Caco-2 (cell line): ENCODE results near the gene TMEM125. TPM values are rescaled to one million over a fixed set of nuclear protein-coding genes. Genes with fewer than 3 reads are reported as not detected.

Source experiments
- BruUV-seq: library from RNA; stranded (reverse); fragments of 400-500 nt; replicated peaks from 2 replicates; lab custom pipeline; 2021; lab: Mats Ljungman, UMichigan
- CTCF ChIA-PET: fragments of 300-600 bp; sonication (Branson Sonifier 250); formaldehyde crosslinking; loops from one replicate; lab custom pipeline; 2022; ENCODE audit warnings: antibody characterized with exemption; lab: Charles Lee
- POLR2A ChIA-PET: fragments of 300-600 bp; sonication (Branson Sonifier 250); formaldehyde crosslinking; loops from one replicate; lab custom pipeline; 2022; ENCODE audit warnings: antibody characterized with exemption; lab: Charles Lee
- DNase-seq, 2 experiments: peaks; one replicate each; pipeline versions ENCODE4 v3.0.0 to v3.0.0-alpha.2; 2020 to 2022
- H3K27me3 ChIP-seq: replicated peaks from 2 replicates; pipeline ENCODE4 v1.6.0; 2011; ENCODE audit warnings: low read length; ENCODE audit not compliant: control insufficient read depth, insufficient read depth
- H3K36me3 ChIP-seq: 2 replicates; pipeline ENCODE4 v1.5.1; 2011; ENCODE audit warnings: low read length; ENCODE audit not compliant: control insufficient read depth, insufficient read depth
- H3K4me1 ChIP-seq: fragments of 250-450 bp; sonication (Bioruptor Pico); 2 replicates; pipeline ENCODE4 v1.5.1; 2020; ENCODE audit warnings: mild to moderate bottlenecking
- H3K4me3 ChIP-seq: 2 replicates; pipeline ENCODE4 v1.5.1; 2011; ENCODE audit warnings: low read depth, mild to moderate bottlenecking, control low read depth, low read length
- H3K9me3 ChIP-seq: fragments of 250-450 bp; sonication (Bioruptor Pico); 2 replicates; pipeline ENCODE4 v1.5.1; 2020; ENCODE audit warnings: mild to moderate bottlenecking, moderate library complexity
- H3K27ac Mint-ChIP-seq: one replicate; pipeline ENCODE4 v1.8.0; 2022; ENCODE audit warnings: mixed read lengths; ENCODE audit not compliant: unreplicated experiment
- H3K27me3 Mint-ChIP-seq: one replicate; pipeline ENCODE4 v1.8.0; 2022; ENCODE audit warnings: mixed read lengths; ENCODE audit not compliant: insufficient read depth, unreplicated experiment
- H3K36me3 Mint-ChIP-seq: one replicate; pipeline ENCODE4 v1.8.0; 2022; ENCODE audit warnings: mild to moderate bottlenecking, mixed read lengths; ENCODE audit not compliant: insufficient read depth, unreplicated experiment
- H3K4me1 Mint-ChIP-seq: one replicate; pipeline ENCODE4 v1.8.0; 2022; ENCODE audit warnings: low read depth, mixed read lengths; ENCODE audit not compliant: unreplicated experiment
- H3K4me3 Mint-ChIP-seq: one replicate; pipeline ENCODE4 v1.8.0; 2022; ENCODE audit warnings: mild to moderate bottlenecking, moderate library complexity, mixed read lengths; ENCODE audit not compliant: unreplicated experiment
- H3K9me3 Mint-ChIP-seq: one replicate; pipeline ENCODE4 v1.8.0; 2022; ENCODE audit warnings: mixed read lengths; ENCODE audit not compliant: unreplicated experiment
- intact Hi-C: fragments of 100-400 bp; cut with micrococcal nuclease; formaldehyde crosslinking; loops from one replicate; pipeline ENCODE4 v1.10.0; 2022; ENCODE audit not compliant: unreplicated experiment
- total RNA-seq: library from RNA; stranded (reverse); gene quantifications from 2 replicates; pipeline ENCODE4 v1.2.3, GENCODE V29; 2022
- TF ChIP-seq, protein P1 (sequence below), 2 experiments: fragments of 200-600 bp in 1 of 2; IDR thresholded peaks; 1 replicate in 1 of 2; 2 replicates in 1 of 2; pipeline versions ENCODE4 v1.5.1 to v1.8.0; 2011 to 2022; ENCODE audit warnings: antibody characterized with exemption in 1 of 2, control low read depth in 1 of 2, inconsistent platforms in 1 of 2, low read depth in 1 of 2, low read length in 1 of 2, mild to moderate bottlenecking in 1 of 2, moderate library complexity in 1 of 2; ENCODE audit not compliant: insufficient read depth in 1 of 2, severe bottlenecking in 1 of 2, unreplicated experiment in 1 of 2

TMEM125 gene
- total RNA-seq, 1 experiment from 2014 or later = 25.9 TPM

DNA sequence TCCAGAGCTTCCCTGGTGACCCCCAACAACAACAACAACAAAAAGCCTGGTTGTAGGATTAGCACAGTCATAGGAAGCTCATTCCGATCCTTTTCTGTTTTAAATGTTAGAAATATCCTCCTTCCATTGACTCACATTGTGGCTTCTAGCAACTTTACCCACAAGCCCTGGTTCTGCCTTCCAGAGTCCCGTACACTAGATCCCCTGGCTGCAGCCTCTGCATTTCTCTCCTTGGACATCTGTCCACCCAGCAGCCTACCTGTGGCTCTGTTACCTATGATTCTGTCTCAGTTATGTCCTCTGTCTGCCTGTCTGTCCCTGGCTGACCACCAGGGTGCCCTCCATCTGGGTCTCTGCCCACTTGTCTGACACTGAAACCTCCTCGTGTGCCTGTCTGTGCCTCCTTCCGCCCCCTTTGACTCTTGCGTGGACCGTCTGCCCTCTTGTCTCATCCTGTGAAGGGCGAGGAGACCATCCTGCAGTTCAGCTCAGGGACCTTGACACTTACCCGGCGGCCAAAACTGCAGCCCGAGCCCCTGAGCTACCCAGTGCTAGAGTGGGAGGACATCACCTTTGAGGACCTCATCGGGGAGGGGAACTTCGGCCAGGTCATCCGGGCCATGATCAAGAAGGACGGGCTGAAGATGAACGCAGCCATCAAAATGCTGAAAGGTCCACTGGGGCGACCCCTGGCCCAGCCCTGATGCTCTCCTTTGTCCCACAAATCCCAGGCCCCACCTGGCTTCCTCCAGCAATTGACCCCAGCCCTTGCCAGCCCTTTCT, 47.1 kb downstream of the TMEM125 start:
- Mint-ChIP-seq H3K4me1 (no peaks in the 10 kb centered on the region), H3K4me3 (no peak overlapping the region), H3K27ac (no peak overlapping the region), H3K9me3 (no peaks in the 10 kb centered on the region), H3K36me3 (no peaks in the 10 kb centered on the region), H3K27me3 (no peaks in the 10 kb centered on the region)
- Histone ChIP-seq H3K27me3 (no peaks in the 10 kb centered on the region), H3K9me3 (no peaks in the 10 kb centered on the region), H3K4me3 (no peak overlapping the region), H3K36me3 (no peaks in the 10 kb centered on the region), H3K4me1 (no peaks in the 10 kb centered on the region)
- BruUV-seq = no TSS peak
- intact Hi-C loops = no loop called here
- ChIA-PET CTCF (no interaction called here), POLR2A (no interaction called here)
- TF ChIP-seq, protein P1, sequence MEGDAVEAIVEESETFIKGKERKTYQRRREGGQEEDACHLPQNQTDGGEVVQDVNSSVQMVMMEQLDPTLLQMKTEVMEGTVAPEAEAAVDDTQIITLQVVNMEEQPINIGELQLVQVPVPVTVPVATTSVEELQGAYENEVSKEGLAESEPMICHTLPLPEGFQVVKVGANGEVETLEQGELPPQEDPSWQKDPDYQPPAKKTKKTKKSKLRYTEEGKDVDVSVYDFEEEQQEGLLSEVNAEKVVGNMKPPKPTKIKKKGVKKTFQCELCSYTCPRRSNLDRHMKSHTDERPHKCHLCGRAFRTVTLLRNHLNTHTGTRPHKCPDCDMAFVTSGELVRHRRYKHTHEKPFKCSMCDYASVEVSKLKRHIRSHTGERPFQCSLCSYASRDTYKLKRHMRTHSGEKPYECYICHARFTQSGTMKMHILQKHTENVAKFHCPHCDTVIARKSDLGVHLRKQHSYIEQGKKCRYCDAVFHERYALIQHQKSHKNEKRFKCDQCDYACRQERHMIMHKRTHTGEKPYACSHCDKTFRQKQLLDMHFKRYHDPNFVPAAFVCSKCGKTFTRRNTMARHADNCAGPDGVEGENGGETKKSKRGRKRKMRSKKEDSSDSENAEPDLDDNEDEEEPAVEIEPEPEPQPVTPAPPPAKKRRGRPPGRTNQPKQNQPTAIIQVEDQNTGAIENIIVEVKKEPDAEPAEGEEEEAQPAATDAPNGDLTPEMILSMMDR (IDR thresholded peaks at IDR 0.05; ENCODE audit: insufficient read depth in 1 of 2, low read depth in 1 of 2, low read length in 1 of 2, severe bottlenecking in 1 of 2, unreplicated experiment in 1 of 2) = no peak
- no peak for DNase-seq

DNA sequence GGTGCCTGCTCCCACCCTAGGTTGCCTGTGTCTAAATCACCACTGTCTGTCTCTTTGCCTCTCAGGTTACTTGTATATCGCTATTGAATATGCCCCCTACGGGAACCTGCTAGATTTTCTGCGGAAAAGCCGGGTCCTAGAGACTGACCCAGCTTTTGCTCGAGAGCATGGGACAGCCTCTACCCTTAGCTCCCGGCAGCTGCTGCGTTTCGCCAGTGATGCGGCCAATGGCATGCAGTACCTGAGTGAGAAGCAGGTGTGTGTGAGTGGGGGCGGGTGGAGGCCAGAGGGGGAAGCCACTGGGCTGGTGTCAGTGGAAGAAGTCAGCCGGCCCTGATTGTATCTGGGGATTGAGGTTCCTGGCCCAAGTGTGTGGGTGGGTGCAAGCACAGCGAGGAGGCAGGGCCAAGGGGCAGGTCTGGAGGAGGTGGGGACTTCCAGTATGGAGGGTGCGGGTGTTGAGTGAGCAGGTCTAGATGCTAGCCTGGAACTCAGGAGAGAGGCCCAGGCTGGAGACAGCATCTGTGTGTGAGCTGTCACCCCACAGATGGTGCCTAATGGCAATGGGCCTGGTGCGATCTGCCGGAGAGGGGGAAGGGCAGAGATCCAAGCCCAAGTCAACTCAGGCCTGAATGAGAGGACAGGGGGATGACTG, 48.2 kb downstream of the TMEM125 start:
- H3K4me3 ChIP-seq = no peak overlapping the region
- Mint-ChIP-seq H3K4me3 (no peak overlapping the region), H3K4me1 (no peaks in the 10 kb centered on the region), H3K27ac (no peak overlapping the region), H3K9me3 (no peaks in the 10 kb centered on the region), H3K27me3 (no peaks in the 10 kb centered on the region), H3K36me3 (no peaks in the 10 kb centered on the region)
- no peaks in the 10 kb centered on the region for H3K27me3 ChIP-seq
- no peaks in the 10 kb centered on the region for H3K9me3 ChIP-seq
- no TSS peak for BruUV-seq
- no peaks in the 10 kb centered on the region for H3K36me3 ChIP-seq
- H3K4me1 ChIP-seq = no peaks in the 10 kb centered on the region
- POLR2A ChIA-PET = no interaction called here
- TF ChIP-seq, protein P1 (IDR thresholded peaks at IDR 0.05; ENCODE audit: insufficient read depth in 1 of 2, low read depth in 1 of 2, low read length in 1 of 2, severe bottlenecking in 1 of 2, unreplicated experiment in 1 of 2) = no peak
- DNase-seq = no peak
- CTCF ChIA-PET = no interaction called here
- intact Hi-C loops = no loop called here

DNA sequence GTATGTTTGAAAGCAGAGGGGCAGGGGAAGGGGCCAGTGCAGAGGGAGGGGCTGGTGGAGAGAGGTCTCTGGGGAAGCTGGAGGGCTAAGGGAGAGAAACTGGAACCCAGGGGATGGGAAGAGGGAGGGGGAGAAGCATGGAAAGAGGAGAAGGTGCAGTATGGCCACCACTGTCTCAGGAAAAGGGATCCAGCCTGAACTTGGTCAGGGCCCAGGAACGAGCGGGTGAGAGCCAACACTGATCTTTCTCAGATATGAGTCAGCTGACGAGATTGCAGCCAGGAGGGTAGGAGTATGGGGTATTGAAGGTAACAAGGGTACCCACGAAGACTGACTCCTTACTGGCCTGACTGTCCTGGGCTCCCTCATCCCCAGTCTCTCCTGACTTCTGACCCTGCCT, 49.0 kb downstream of the TMEM125 start:
- no peak overlapping the region for H3K4me3 Mint-ChIP-seq
- no peak for DNase-seq
- CTCF ChIA-PET = no interaction called here

More for the DNA sequence above, 49.0 kb downstream of the TMEM125 start:
- intact Hi-C loops = no loop called here
- H3K4me3 ChIP-seq = no peak overlapping the region
- BruUV-seq = no TSS peak
- no peaks in the 10 kb centered on the region for H3K4me1 ChIP-seq
- no peaks in the 10 kb centered on the region for H3K27me3 ChIP-seq
- no peaks in the 10 kb centered on the region for H3K4me1 Mint-ChIP-seq
- TF ChIP-seq, protein P1 (IDR thresholded peaks at IDR 0.05; ENCODE audit: insufficient read depth in 1 of 2, low read depth in 1 of 2, low read length in 1 of 2, severe bottlenecking in 1 of 2, unreplicated experiment in 1 of 2) = no peak
- no peaks in the 10 kb centered on the region for H3K9me3 ChIP-seq
- H3K36me3 Mint-ChIP-seq = no peaks in the 10 kb centered on the region
- POLR2A ChIA-PET = no interaction called here
- H3K36me3 ChIP-seq = no peaks in the 10 kb centered on the region
- H3K9me3 Mint-ChIP-seq = no peaks in the 10 kb centered on the region
- no peak overlapping the region for H3K27ac Mint-ChIP-seq
- H3K27me3 Mint-ChIP-seq = no peaks in the 10 kb centered on the region
